CD4-positive, alpha-beta memory T cell (primary cell): ENCODE results near the gene ZNF213. TPM values are rescaled to one million over a fixed set of nuclear protein-coding genes. Genes with fewer than 3 reads are reported as not detected.

Source experiments
- CTCF ChIA-PET: fragments of 350-600 bp; sonication (Branson Sonifier 250); formaldehyde crosslinking; loops from one replicate; lab custom pipeline; 2021; ENCODE audit warnings: inconsistent platforms; ENCODE audit not compliant: partially characterized antibody; lab: Charles Lee
- POLR2A ChIA-PET: fragments of 350-600 bp; sonication (Branson Sonifier 250); formaldehyde crosslinking; loops from one replicate; lab custom pipeline; 2021; ENCODE audit not compliant: partially characterized antibody; lab: Charles Lee
- DNase-seq, 5 donors: peaks; one replicate each; pipeline versions ENCODE4 v3.0.0 to v3.0.0-alpha.2; 2020 to 2022; ENCODE audit warnings: mixed read lengths in 1 of 5
- H3K27ac ChIP-seq: one replicate; pipeline ENCODE4 v1.7.0; 2013; ENCODE audit warnings: low read depth, low read length
- H3K27me3 ChIP-seq: 2 replicates; pipeline ENCODE4 v1.7.0; 2013; ENCODE audit warnings: mild to moderate bottlenecking, low read length, moderate library complexity; ENCODE audit not compliant: insufficient read depth
- H3K36me3 ChIP-seq: 2 replicates; pipeline ENCODE4 v1.7.0; 2013; ENCODE audit warnings: mild to moderate bottlenecking, low read length, moderate library complexity; ENCODE audit not compliant: insufficient read depth
- H3K4me1 ChIP-seq: 2 replicates; pipeline ENCODE4 v1.7.0; 2013; ENCODE audit warnings: mild to moderate bottlenecking, low read length, moderate library complexity; ENCODE audit not compliant: insufficient read depth
- H3K4me3 ChIP-seq, 2 donors: one replicate each; pipeline ENCODE4 v1.7.0; 2013; ENCODE audit warnings: low read length in 2 of 2, mild to moderate bottlenecking in 1 of 2
- H3K9me3 ChIP-seq, 2 donors: one replicate each; pipeline ENCODE4 v1.7.0; 2013; ENCODE audit warnings: low read length in 2 of 2, control low read depth in 1 of 2; ENCODE audit not compliant: control insufficient read depth in 1 of 2
- H3K27ac Mint-ChIP-seq, 7 donors: one replicate each; pipeline ENCODE4 v1.8.0; 2020 to 2021; ENCODE audit warnings: mixed read lengths in 7 of 7, mild to moderate bottlenecking in 6 of 7, inconsistent platforms in 3 of 7, moderate library complexity in 3 of 7
- H3K27me3 Mint-ChIP-seq, 2 donors: one replicate each; pipeline ENCODE4 v1.8.0; 2020 to 2021; ENCODE audit warnings: mixed read lengths in 2 of 2
- H3K36me3 Mint-ChIP-seq, 2 donors: one replicate each; pipeline ENCODE4 v1.8.0; 2020 to 2021; ENCODE audit warnings: mixed read lengths in 2 of 2, inconsistent platforms in 1 of 2, mild to moderate bottlenecking in 1 of 2
- H3K4me1 Mint-ChIP-seq, 4 donors: one replicate each; pipeline ENCODE4 v1.8.0; 2020 to 2021; ENCODE audit warnings: mixed read lengths in 4 of 4, mild to moderate bottlenecking in 1 of 4
- H3K4me3 Mint-ChIP-seq, 8 donors: one replicate each; pipeline ENCODE4 v1.8.0; 2020 to 2021; ENCODE audit warnings: mixed read lengths in 8 of 8, mild to moderate bottlenecking in 7 of 8, moderate library complexity in 6 of 8, inconsistent platforms in 3 of 8
- H3K9me3 Mint-ChIP-seq, 8 donors: one replicate each; pipeline ENCODE4 v1.8.0; 2020 to 2021; ENCODE audit warnings: mixed read lengths in 8 of 8, mild to moderate bottlenecking in 5 of 8, inconsistent platforms in 3 of 8, moderate library complexity in 1 of 8
- intact Hi-C: fragments of 100-400 bp; cut with micrococcal nuclease; formaldehyde crosslinking; loops from one replicate; pipeline ENCODE4 v1.15.1; 2023
- polyA plus RNA-seq, 2 donors: library from polyadenylated mRNA; unstranded; fragments of 300-500 nt; fragmentation: Illumina TruSeq; gene quantifications; one replicate each; pipeline ENCODE4 v1.2.3, GENCODE V29; 2021
- total RNA-seq, 2 experiments: library from RNA; stranded (reverse); gene quantifications; one replicate each; pipeline ENCODE4 v1.2.3, GENCODE V29; 2021

Gene ZNF213
- total and polyA plus RNA-seq, 4 experiments from 2014 or later = 0.67 to 14.5 (median 8.7) TPM

GRCh38 chr16:3113765-3114479 lies 20.9 kb upstream of the ZNF213 start:
- Histone ChIP-seq H3K9me3 (no peaks in the 10 kb centered on the region), H3K27ac (no peak overlapping the region), H3K36me3 (no peaks in the 10 kb centered on the region), H3K4me1 (no peaks in the 10 kb centered on the region), H3K27me3 (no peaks in the 10 kb centered on the region), H3K4me3 (no peak overlapping the region)
- no peaks in the 10 kb centered on the region for H3K9me3 Mint-ChIP-seq
- DNase-seq = no peak
- H3K4me1 Mint-ChIP-seq = peaks cover 0 to 2% (median 0%) of the 10 kb centered on the region in 4 donors
- H3K4me3 Mint-ChIP-seq = no peak overlapping the region
- no peak overlapping the region for H3K27ac Mint-ChIP-seq
- ChIA-PET POLR2A (interaction anchor here (0.5 kb wide), 1 partner anchor 224 kb away, joined by 3 read pairs; no protein-coding TSS in a partner anchor), CTCF (interaction anchor here (1.0 to 4.0 kb wide), 6 partner anchors 12 to 86 kb away, joined by 3 to 22 read pairs (median 3); no protein-coding TSS in a partner anchor)
- peaks cover 0 to 4% of the 10 kb centered on the region in 2 donors for H3K36me3 Mint-ChIP-seq
- intact Hi-C loops = no loop called here
- peaks cover 0 to 2% of the 10 kb centered on the region in 2 donors for H3K27me3 Mint-ChIP-seq

GRCh38 chr16:3115003-3115402 lies 19.8 kb upstream of the ZNF213 start:
- Histone ChIP-seq H3K27me3 (no peaks in the 10 kb centered on the region), H3K9me3 (no peaks in the 10 kb centered on the region), H3K4me3 (no peak overlapping the region), H3K36me3 (no peaks in the 10 kb centered on the region), H3K27ac (no peak overlapping the region), H3K4me1 (no peaks in the 10 kb centered on the region)
- ChIA-PET POLR2A (no interaction called here), CTCF (interaction anchor here (1.1 to 4.0 kb wide), 3 partner anchors 14 to 87 kb away, joined by 3 to 22 read pairs (median 4); no protein-coding TSS in a partner anchor)
- no peak overlapping the region for H3K4me3 Mint-ChIP-seq
- peak overlapping the region in 1 of 7 donors; percentile 6 for H3K27ac Mint-ChIP-seq
- H3K4me1 Mint-ChIP-seq = peaks cover 0 to 2% (median 0%) of the 10 kb centered on the region in 4 donors
- no peak for DNase-seq
- H3K27me3 Mint-ChIP-seq = peaks cover 0 to 2% of the 10 kb centered on the region in 2 donors
- intact Hi-C loops = no loop called here
- no peaks in the 10 kb centered on the region for H3K9me3 Mint-ChIP-seq
- peaks cover 0 to 4% of the 10 kb centered on the region in 2 donors for H3K36me3 Mint-ChIP-seq

GRCh38 chr16:3115561-3115960 lies 19.3 kb upstream of the ZNF213 start:
- CTCF ChIA-PET = interaction anchor here (4.0 kb wide), 1 partner anchor 13 kb away, joined by 22 read pairs; no protein-coding TSS in a partner anchor
- peaks cover 0 to 4% of the 10 kb centered on the region in 2 donors for H3K36me3 Mint-ChIP-seq
- Histone ChIP-seq H3K4me1 (no peaks in the 10 kb centered on the region), H3K4me3 (no peak overlapping the region), H3K36me3 (no peaks in the 10 kb centered on the region), H3K27ac (no peak overlapping the region), H3K27me3 (no peaks in the 10 kb centered on the region), H3K9me3 (no peaks in the 10 kb centered on the region)
- intact Hi-C loops = no loop called here
- POLR2A ChIA-PET = no interaction called here
- no peak overlapping the region for H3K4me3 Mint-ChIP-seq
- H3K27ac Mint-ChIP-seq = no peak overlapping the region
- H3K4me1 Mint-ChIP-seq = peaks cover 0 to 2% (median 0%) of the 10 kb centered on the region in 4 donors
- H3K27me3 Mint-ChIP-seq = peaks cover 0 to 2% of the 10 kb centered on the region in 2 donors
- no peak for DNase-seq
- no peaks in the 10 kb centered on the region for H3K9me3 Mint-ChIP-seq

GRCh38 chr16:3118204-3118790 lies 16.5 kb upstream of the ZNF213 start:
- no peak overlapping the region for H3K27ac Mint-ChIP-seq
- ChIA-PET POLR2A (interaction anchor here (0.7 to 1.6 kb wide), 3 partner anchors 16 to 52 kb away, joined by 3 to 6 read pairs (median 5); partner anchors contain the start of gene ZNF213), CTCF (interaction anchor here (0.8 to 5.8 kb wide), 4 partner anchors 11 to 22 kb away, joined by 3 to 46 read pairs (median 4); partner anchors contain the start of gene ZNF213)

GRCh38 chr16:3118846-3119245 lies 16.0 kb upstream of the ZNF213 start:
- Mint-ChIP-seq H3K9me3 (no peaks in the 10 kb centered on the region), H3K4me3 (no peak overlapping the region), H3K4me1 (peaks cover 5 to 6% (median 5%) of the 10 kb centered on the region in 4 donors), H3K27ac (no peak overlapping the region), H3K36me3 (peaks cover 0 to 4% of the 10 kb centered on the region in 2 donors), H3K27me3 (peaks cover 0 to under 1% of the 10 kb centered on the region in 2 donors)
- CTCF ChIA-PET = interaction anchor here (1.2 to 5.8 kb wide), 2 partner anchors 10 to 17 kb away, joined by 4 to 46 read pairs; no protein-coding TSS in a partner anchor
- POLR2A ChIA-PET = interaction anchor here (1.4 to 1.5 kb wide), 2 partner anchors 16 to 43 kb away, joined by 3 to 5 read pairs; partner anchors contain the start of gene ZNF213
- no peaks in the 10 kb centered on the region for H3K9me3 ChIP-seq
- H3K4me1 ChIP-seq = peaks cover 8% of the 10 kb centered on the region
- no peak overlapping the region for H3K4me3 ChIP-seq
- DNase-seq = no peak
- intact Hi-C loops = no loop called here
- no peaks in the 10 kb centered on the region for H3K36me3 ChIP-seq
- no peaks in the 10 kb centered on the region for H3K27me3 ChIP-seq
- no peak overlapping the region for H3K27ac ChIP-seq

More at GRCh38 chr16:3118204-3118790, 16.5 kb upstream of the ZNF213 start:
- Mint-ChIP-seq H3K4me3 (no peak overlapping the region), H3K27me3 (peaks cover 0 to 2% of the 10 kb centered on the region in 2 donors), H3K9me3 (no peaks in the 10 kb centered on the region), H3K36me3 (peaks cover 0 to 4% of the 10 kb centered on the region in 2 donors), H3K4me1 (peaks cover 0 to 2% (median under 1%) of the 10 kb centered on the region in 4 donors)
- no peak overlapping the region for H3K27ac ChIP-seq
- intact Hi-C loops = no loop called here
- no peak overlapping the region for H3K4me3 ChIP-seq
- H3K9me3 ChIP-seq = no peaks in the 10 kb centered on the region
- DNase-seq = no peak
- H3K27me3 ChIP-seq = no peaks in the 10 kb centered on the region
- H3K4me1 ChIP-seq = peaks cover 2% of the 10 kb centered on the region
- H3K36me3 ChIP-seq = no peaks in the 10 kb centered on the region

- Histone ChIP-seq H3K4me1 (peaks cover 9% of the 10 kb centered on the region), H3K9me3 (no peaks in the 10 kb centered on the region), H3K27me3 (no peaks in the 10 kb centered on the region), H3K4me3 (no peak overlapping the region), H3K36me3 (no peaks in the 10 kb centered on the region), H3K27ac (no peak overlapping the region)
- Mint-ChIP-seq H3K4me3 (no peak overlapping the region), H3K9me3 (no peaks in the 10 kb centered on the region), H3K27ac (peak overlapping the region in 1 of 7 donors; percentile 66), H3K4me1 (peaks cover 5 to 9% (median 7%) of the 10 kb centered on the region in 4 donors), H3K36me3 (peaks cover 2 to 4% of the 10 kb centered on the region in 2 donors), H3K27me3 (no peaks in the 10 kb centered on the region)
- intact Hi-C loops = no loop called here
- DNase-seq = peak in 1 of 5 donors; percentile 9
- ChIA-PET POLR2A (interaction anchor here (1.4 to 1.5 kb wide), 2 partner anchors 15 to 43 kb away, joined by 3 to 5 read pairs; partner anchors contain the start of gene ZNF213), CTCF (interaction anchor here (1.2 to 5.8 kb wide), 2 partner anchors 10 to 17 kb away, joined by 4 to 46 read pairs; no protein-coding TSS in a partner anchor)
Observed at GRCh38 chr16:3119286-3119685, 15.5 kb upstream of the ZNF213 start.
